ENCODE results near the gene DAZL. TPM values are rescaled to one million over a fixed set of nuclear protein-coding genes. Genes with fewer than 3 reads are reported as not detected.

Gene DAZL
- total RNA-seq, 1 experiment from 2014 or later: not detected

GRCh38 chr3:16587681-16588060 lies 17.6 kb downstream of the DAZL start:
- Histone ChIP-seq H3K9me3 (ENCODE audit: control insufficient read depth in 1 of 2, insufficient read depth in 1 of 2, low read depth in 1 of 2, low read length in 2 of 2) (no peaks in the 10 kb centered on the region), H3K4me2 (ENCODE audit: low read length) (no peak overlapping the region), H3K4me1 (ENCODE audit: control insufficient read depth in 1 of 2, insufficient read depth in 2 of 2, low read length in 2 of 2) (no peaks in the 10 kb centered on the region), H3K27me3 (ENCODE audit: insufficient read depth, low read length) (no peaks in the 10 kb centered on the region), H2AFZ (ENCODE audit: low read depth, low read length, poor library complexity, severe bottlenecking) (no peak overlapping the region), H4K20me1 (ENCODE audit: insufficient read depth) (no peaks in the 10 kb centered on the region), H3K27ac (ENCODE audit: low read depth, low read length) (no peak overlapping the region), H3K9me2 (ENCODE audit: insufficient read depth) (no peaks in the 10 kb centered on the region), H3K4me3 (replicated peaks in 1 of 2; ENCODE audit: low read depth in 1 of 2, low read length in 2 of 2) (no peak overlapping the region), H3K36me3 (ENCODE audit: control insufficient read depth in 1 of 2, insufficient read depth in 2 of 2, low read length in 2 of 2) (no peaks in the 10 kb centered on the region), H3K79me2 (ENCODE audit: insufficient read depth, low read length) (no peaks in the 10 kb centered on the region), H3K9ac (ENCODE audit: low read length) (no peak overlapping the region)
- RAD21 ChIA-PET (ENCODE audit: low non-redundant PET in 1 of 2, low total read pairs in 2 of 2, uncharacterized antibody in 2 of 2, unreplicated experiment in 2 of 2): no interaction called here
- TF ChIP-seq ELF1 (IDR thresholded peaks at IDR 0.05; ENCODE audit: borderline replicate concordance, low read depth) (no peak), JUND (IDR thresholded peaks at IDR 0.05) (no peak), TCF7L2 (IDR thresholded peaks at IDR 0.05; ENCODE audit: borderline replicate concordance, extremely low read depth, insufficient read depth, insufficient read length) (no peak), REST (IDR thresholded peaks at IDR 0.05; ENCODE audit: low read depth) (no peak), SRF (IDR thresholded peaks at IDR 0.05; ENCODE audit: low read depth) (no peak), YY1 (IDR thresholded peaks at IDR 0.05; ENCODE audit: extremely low read depth, insufficient replicate concordance, low read depth, low read length) (no peak), SIN3A (IDR thresholded peaks at IDR 0.05; ENCODE audit: low read depth) (no peak), ZBTB33 (IDR thresholded peaks at IDR 0.05; ENCODE audit: extremely low read depth, insufficient replicate concordance, low read length) (no peak)
- DNase-seq (ENCODE audit: low read depth, low spot score): no peak
- intact Hi-C loops (cut with micrococcal nuclease): no loop called here
- no TSS peak for BruUV-seq (replicated peaks)
- ATAC-seq: no peak
- POLR2A ChIA-PET: no interaction called here
- CTCF ChIA-PET: interaction anchor here (1.3 to 2.2 kb wide), 3 partner anchors 13 to 320 kb away, joined by 4 to 7 read pairs (median 4); no protein-coding TSS in a partner anchor
